Left renal pelvis (tissue), 4 donors: ENCODE measurements around the gene SH3RF3. TPM values are rescaled to one million over a fixed set of nuclear protein-coding genes. Genes with fewer than 3 reads are reported as not detected.

Source experiments
- DNase-seq, 4 donors: peaks; one replicate each; pipeline ENCODE4 v3.0.0-alpha.2; 2013; ENCODE audit warnings: low read depth in 4 of 4, low spot score in 3 of 4
- polyA plus RNA-seq, 4 donors: library from polyadenylated mRNA; unstranded; fragments of 120-200 nt; gene quantifications; one replicate each; pipeline ENCODE4 v1.2.1, GENCODE V29; 2013; ENCODE audit not compliant: insufficient read length in 4 of 4

SH3RF3 gene
- polyA plus RNA-seq, 4 donors = 4.7 to 5.5 (median 5.2) TPM

- no peak for DNase-seq
Observed at GRCh38 chr2:109474319-109474825, 345.4 kb downstream of the SH3RF3 start.

GRCh38 chr2:109475531-109476210, 346.7 kb downstream of the SH3RF3 start:
- no peak for DNase-seq

- no peak for DNase-seq
Observed at GRCh38 chr2:109476641-109477441, 347.8 kb downstream of the SH3RF3 start.

- DNase-seq = no peak
Observed at GRCh38 chr2:109478906-109479493, 350.0 kb downstream of the SH3RF3 start.

- DNase-seq = no peak
Observed at GRCh38 chr2:109479804-109480203, 350.8 kb downstream of the SH3RF3 start.

- DNase-seq = no peak
Observed at GRCh38 chr2:109480486-109481195, 351.6 kb downstream of the SH3RF3 start.

GRCh38 chr2:109481196-109481555, 352.2 kb downstream of the SH3RF3 start:
- no peak for DNase-seq

- DNase-seq = no peak
Observed at GRCh38 chr2:109481599-109481998, 352.6 kb downstream of the SH3RF3 start.

GRCh38 chr2:109482361-109482861, 353.4 kb downstream of the SH3RF3 start:
- no peak for DNase-seq

GRCh38 chr2:109486711-109487535, 357.9 kb downstream of the SH3RF3 start:
- no peak for DNase-seq

- DNase-seq = no peak
Observed at GRCh38 chr2:109487536-109487869, 358.5 kb downstream of the SH3RF3 start.

GRCh38 chr2:109487871-109488655, 359.1 kb downstream of the SH3RF3 start:
- no peak for DNase-seq

- no peak for DNase-seq
Observed at GRCh38 chr2:109489296-109489695, 360.3 kb downstream of the SH3RF3 start.

GRCh38 chr2:109493176-109493935, 364.4 kb downstream of the SH3RF3 start:
- DNase-seq = no peak

GRCh38 chr2:109494351-109494750, 365.3 kb downstream of the SH3RF3 start:
- no peak for DNase-seq

GRCh38 chr2:109497463-109497862, 368.5 kb downstream of the SH3RF3 start:
- no peak for DNase-seq

- DNase-seq = no peak
Observed at GRCh38 chr2:109497911-109498870, 369.2 kb downstream of the SH3RF3 start.
